H1 (cell line): ENCODE measurements around the gene GRB14.
A peak's percentile ranks its signal among the peaks of the same experiment; 100 is the strongest.

Experiments used
- BRCA1 ChIP-seq: IDR thresholded peaks from 2 replicates; pipeline ENCODE4 v1.6.1; 2012; ENCODE audit warnings: low read depth, low read length, improper control_type of control experiment
- CTCF ChIP-seq, 3 experiments: IDR thresholded peaks; 1 replicate in 2 of 3; 2 replicates in 1 of 3; pipeline versions ENCODE4 v1.5.1 to v1.6.1; 2011; ENCODE audit warnings: low read length in 3 of 3, mild to moderate bottlenecking in 3 of 3, inconsistent platforms in 2 of 3, low read depth in 1 of 3, moderate library complexity in 1 of 3; ENCODE audit not compliant: insufficient read depth in 1 of 3; ENCODE audit errors: control extremely low read depth in 1 of 3
- EP300 ChIP-seq, 2 experiments: IDR thresholded peaks; 1 replicate in 1 of 2; 2 replicates in 1 of 2; pipeline ENCODE4 v1.6.1; 2011 to 2012; ENCODE audit warnings: low read depth in 2 of 2, low read length in 2 of 2, mild to moderate bottlenecking in 2 of 2, borderline replicate concordance in 1 of 2, inconsistent platforms in 1 of 2, moderate library complexity in 1 of 2
- POLR2A ChIP-seq, 2 experiments: IDR thresholded peaks; 1 replicate in 1 of 2; 2 replicates in 1 of 2; pipeline ENCODE4 v1.6.1; 2011; ENCODE audit warnings: low read depth in 2 of 2, low read length in 2 of 2, mild to moderate bottlenecking in 2 of 2; ENCODE audit errors: control extremely low read depth in 1 of 2

- TF ChIP-seq CTCF (IDR thresholded peaks at IDR 0.05; ENCODE audit: control extremely low read depth in 1 of 3, insufficient read depth in 1 of 3, low read depth in 1 of 3, low read length in 3 of 3) (peak in 2 of 3 experiments; percentile 49 to 54; a peak in 2 of 4 replicates), EP300 (IDR thresholded peaks at IDR 0.05; ENCODE audit: borderline replicate concordance in 1 of 2, low read depth in 2 of 2, low read length in 2 of 2) (no peak), POLR2A (IDR thresholded peaks at IDR 0.05; ENCODE audit: control extremely low read depth in 1 of 2, low read depth in 2 of 2, low read length in 2 of 2) (no peak), BRCA1 (no peak)
These were observed 61.0 kb downstream of the GRB14 start for GRCh38 chr2:164560181-164560792.
